Measurements from ENCODE around the gene TYMP. TPM values are rescaled to one million over a fixed set of nuclear protein-coding genes. Genes with fewer than 3 reads are reported as not detected.
"Not testable (repeated sequence)": the region's sequence is repeated elsewhere in the genome, so short reads cannot be mapped to it uniquely, and the experiment has no call there.

The TYMP gene
- total RNA-seq, 3 donors from 2014 or later (not counting 1 experiment from before 2014, with no cell fraction given): 17.7 to 44.6 (median 32.4) TPM

DNA sequence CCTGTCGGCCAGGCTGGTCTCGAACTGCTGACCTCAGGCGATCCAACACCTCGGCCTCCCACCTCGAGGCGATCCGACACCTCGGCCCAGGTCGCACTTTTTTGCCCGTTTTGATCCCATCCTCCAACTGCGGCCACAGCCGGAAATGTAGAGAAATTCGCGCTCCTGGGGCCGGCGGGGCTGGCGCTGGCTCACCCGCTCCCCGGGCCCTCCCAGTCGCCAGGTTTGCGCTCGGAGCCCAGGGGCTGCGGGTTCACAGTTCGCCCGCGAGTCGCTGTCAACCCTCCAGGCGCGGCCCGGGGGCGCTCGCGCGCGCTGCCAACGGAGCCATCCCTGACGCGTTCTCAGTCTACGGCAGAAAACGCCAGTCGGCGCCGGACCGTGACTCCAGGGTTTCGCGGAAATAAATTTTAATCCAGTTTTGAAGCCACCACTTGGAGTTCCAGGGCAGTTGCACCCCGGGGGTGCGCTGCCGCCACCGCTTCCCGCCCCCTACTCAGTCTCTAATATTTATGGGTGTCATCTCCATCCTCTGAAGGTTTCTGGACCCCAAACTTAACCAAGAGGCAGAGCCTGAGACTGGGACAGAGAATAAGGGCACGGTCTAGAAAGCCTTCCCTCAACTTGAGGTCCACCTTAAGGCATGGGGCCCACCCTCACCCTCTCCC is 14.4 kb upstream of the TYMP start:
- H3K4me1 ChIP-seq (ENCODE audit: control insufficient read depth, insufficient read depth, low read length): peaks cover 59% of the 10 kb centered on the region
- Mint-ChIP-seq H3K4me1 (peaks cover 21 to 53% of the 10 kb centered on the region in 2 donors), H3K4me3 (peak overlapping the region; percentile 74), H3K36me3 (no peaks in the 10 kb centered on the region), H3K27me3 (ENCODE audit: low read depth in 2 of 2) (no peaks in the 10 kb centered on the region), H3K9me3 (no peaks in the 10 kb centered on the region), H3K27ac (peak overlapping the region; percentile 82 to 86)
- peak overlapping the region; percentile 89 for H3K27ac ChIP-seq (ENCODE audit: low read length)
- TF ChIP-seq, protein P1, sequence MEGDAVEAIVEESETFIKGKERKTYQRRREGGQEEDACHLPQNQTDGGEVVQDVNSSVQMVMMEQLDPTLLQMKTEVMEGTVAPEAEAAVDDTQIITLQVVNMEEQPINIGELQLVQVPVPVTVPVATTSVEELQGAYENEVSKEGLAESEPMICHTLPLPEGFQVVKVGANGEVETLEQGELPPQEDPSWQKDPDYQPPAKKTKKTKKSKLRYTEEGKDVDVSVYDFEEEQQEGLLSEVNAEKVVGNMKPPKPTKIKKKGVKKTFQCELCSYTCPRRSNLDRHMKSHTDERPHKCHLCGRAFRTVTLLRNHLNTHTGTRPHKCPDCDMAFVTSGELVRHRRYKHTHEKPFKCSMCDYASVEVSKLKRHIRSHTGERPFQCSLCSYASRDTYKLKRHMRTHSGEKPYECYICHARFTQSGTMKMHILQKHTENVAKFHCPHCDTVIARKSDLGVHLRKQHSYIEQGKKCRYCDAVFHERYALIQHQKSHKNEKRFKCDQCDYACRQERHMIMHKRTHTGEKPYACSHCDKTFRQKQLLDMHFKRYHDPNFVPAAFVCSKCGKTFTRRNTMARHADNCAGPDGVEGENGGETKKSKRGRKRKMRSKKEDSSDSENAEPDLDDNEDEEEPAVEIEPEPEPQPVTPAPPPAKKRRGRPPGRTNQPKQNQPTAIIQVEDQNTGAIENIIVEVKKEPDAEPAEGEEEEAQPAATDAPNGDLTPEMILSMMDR (IDR thresholded peaks at IDR 0.05): peak; percentile 69
- intact Hi-C loops (cut with micrococcal nuclease): loop anchor here (1.0 to 5.0 kb wide), 4 partner anchors 13 to 77 kb away; partner anchors contain the start of genes CHKB, SYCE3 and TYMP
- no peaks in the 10 kb centered on the region for H3K27me3 ChIP-seq (ENCODE audit: control insufficient read depth, insufficient read depth, low read length)
- 4% methylated on average over 51 of the region's 52 CpGs for WGBS (ENCODE audit: insufficient coverage)
- ATAC-seq: peak; percentile 67 to 78 (median 73)
- H3K9me3 ChIP-seq (ENCODE audit: control insufficient read depth, insufficient read depth, low read length): no peaks in the 10 kb centered on the region
- peak; percentile 86 to 91 for DNase-seq
- no peaks in the 10 kb centered on the region for H3K36me3 ChIP-seq (ENCODE audit: control insufficient read depth, insufficient read depth, low read length)
- peak overlapping the region; percentile 30 for H3K4me3 ChIP-seq (ENCODE audit: low read length)

DNA sequence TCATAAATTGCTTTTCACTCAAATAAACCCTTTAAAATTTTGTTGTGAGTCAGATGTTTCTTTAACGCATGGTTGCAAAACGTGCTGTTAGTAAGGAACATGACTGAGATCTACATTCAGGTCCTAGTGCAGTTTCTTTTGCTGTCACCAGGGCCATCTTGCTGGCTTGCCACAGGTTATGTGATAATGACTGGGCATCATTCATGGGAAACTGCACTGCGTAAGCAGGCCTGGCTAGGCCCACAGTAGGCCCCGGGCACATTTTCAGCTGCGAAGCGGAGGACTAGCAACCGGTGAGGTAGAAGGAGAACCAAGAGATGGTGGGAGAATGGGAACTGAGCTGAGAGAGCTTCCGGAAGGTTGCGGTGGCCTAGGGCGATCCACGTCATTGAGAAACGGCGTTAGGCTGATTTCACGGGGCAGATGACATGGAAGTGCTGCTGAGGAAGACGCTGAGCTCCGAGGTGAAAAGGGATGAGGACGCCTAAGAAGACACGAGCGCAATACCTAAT is 12.7 kb upstream of the TYMP start:
- H3K4me1 Mint-ChIP-seq: peaks cover 26 to 54% of the 10 kb centered on the region in 2 donors

DNA sequence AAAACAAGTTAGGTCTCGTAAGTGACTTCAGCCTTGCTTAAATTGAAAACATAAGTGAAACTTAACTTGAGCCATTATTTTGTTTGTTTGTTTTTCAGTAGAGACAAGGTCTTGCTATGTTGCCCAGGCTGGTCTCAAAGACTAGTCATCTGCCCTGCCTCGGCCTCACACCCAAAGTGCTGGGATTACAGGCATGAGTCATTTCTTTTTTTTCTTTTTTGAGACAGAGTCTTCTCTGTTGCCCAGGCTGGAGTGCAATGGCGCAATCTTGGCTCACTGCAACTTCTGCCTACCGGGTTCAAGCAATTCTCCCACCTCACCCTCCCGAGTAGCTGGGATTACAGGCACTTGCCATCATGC is 11.8 kb upstream of the TYMP start:
- not testable (repeated sequence) for H3K9me3 Mint-ChIP-seq; H3K4me3 ChIP-seq (ENCODE audit: low read length)
- H3K4me1 Mint-ChIP-seq: peaks cover 26 to 52% of the 10 kb centered on the region in 2 donors

More for the DNA sequence above, 12.7 kb upstream of the TYMP start:
- TF ChIP-seq, protein P1 (IDR thresholded peaks at IDR 0.05): no peak
- Mint-ChIP-seq H3K27me3 (ENCODE audit: low read depth in 2 of 2) (no peaks in the 10 kb centered on the region), H3K4me3 (peak overlapping the region; percentile 7), H3K36me3 (no peaks in the 10 kb centered on the region), H3K9me3 (no peaks in the 10 kb centered on the region), H3K27ac (peak overlapping the region; percentile 98 to 100)
- no peaks in the 10 kb centered on the region for H3K27me3 ChIP-seq (ENCODE audit: control insufficient read depth, insufficient read depth, low read length)
- ATAC-seq (no peak), DNase-seq (no peak)
- no peak overlapping the region for H3K4me3 ChIP-seq (ENCODE audit: low read length)
- H3K27ac ChIP-seq (ENCODE audit: low read length): peak overlapping the region; percentile 92
- peaks cover 62% of the 10 kb centered on the region for H3K4me1 ChIP-seq (ENCODE audit: control insufficient read depth, insufficient read depth, low read length)
- H3K36me3 ChIP-seq (ENCODE audit: control insufficient read depth, insufficient read depth, low read length): no peaks in the 10 kb centered on the region
- intact Hi-C loops (cut with micrococcal nuclease): loop anchor here (5.0 kb wide), 1 partner anchor 40 kb away; the partner anchor contains the start of gene CHKB
- H3K9me3 ChIP-seq (ENCODE audit: control insufficient read depth, insufficient read depth, low read length): no peaks in the 10 kb centered on the region
- WGBS (ENCODE audit: insufficient coverage): 89% methylated on average over 19 of the region's 19 CpGs

DNA sequence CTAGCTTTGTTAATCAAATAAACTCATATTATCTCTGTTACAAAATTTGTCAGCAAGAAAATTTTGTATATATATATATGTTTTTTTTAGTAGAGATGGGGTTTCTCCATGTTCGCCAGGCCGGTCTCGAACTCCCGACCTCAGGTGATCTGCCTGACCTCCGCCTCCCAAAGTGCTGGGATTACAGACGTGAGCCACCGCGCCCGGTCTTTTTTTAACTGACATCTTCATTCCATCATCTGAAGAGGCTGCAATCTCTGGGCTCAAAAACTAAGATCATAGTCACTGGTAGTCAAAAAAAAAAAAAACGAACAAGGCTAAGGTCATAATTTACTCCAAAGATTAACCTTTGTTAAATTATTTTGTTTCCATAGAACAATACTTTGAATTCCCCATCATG is 10.6 kb upstream of the TYMP start:
- no peaks in the 10 kb centered on the region for H3K9me3 Mint-ChIP-seq
- DNase-seq: no peak
- WGBS (ENCODE audit: insufficient coverage): 91% methylated on average over 10 of the region's 10 CpGs
- ATAC-seq: no peak
- H3K36me3 ChIP-seq (ENCODE audit: control insufficient read depth, insufficient read depth, low read length): no peaks in the 10 kb centered on the region
- H3K4me1 ChIP-seq (ENCODE audit: control insufficient read depth, insufficient read depth, low read length): peaks cover 52% of the 10 kb centered on the region
- peaks cover 26 to 43% of the 10 kb centered on the region in 2 donors for H3K4me1 Mint-ChIP-seq
- H3K27ac ChIP-seq (ENCODE audit: low read length): peak overlapping the region; percentile 92
- H3K4me3 ChIP-seq (ENCODE audit: low read length): no peak overlapping the region
- peak overlapping the region; percentile 49 for H3K4me3 Mint-ChIP-seq
- peak overlapping the region; percentile 98 to 100 for H3K27ac Mint-ChIP-seq
- H3K27me3 ChIP-seq (ENCODE audit: control insufficient read depth, insufficient read depth, low read length): no peaks in the 10 kb centered on the region
- no peaks in the 10 kb centered on the region for H3K27me3 Mint-ChIP-seq (ENCODE audit: low read depth in 2 of 2)
- H3K36me3 Mint-ChIP-seq: no peaks in the 10 kb centered on the region
- H3K9me3 ChIP-seq (ENCODE audit: control insufficient read depth, insufficient read depth, low read length): no peaks in the 10 kb centered on the region
- TF ChIP-seq, protein P1 (IDR thresholded peaks at IDR 0.05): no peak
- intact Hi-C loops (cut with micrococcal nuclease): loop anchor here (5.0 kb wide), 1 partner anchor 42 kb away; the partner anchor contains the start of gene CHKB

More for the DNA sequence above, 11.8 kb upstream of the TYMP start:
- peaks cover 61% of the 10 kb centered on the region for H3K4me1 ChIP-seq (ENCODE audit: control insufficient read depth, insufficient read depth, low read length)
- H3K36me3 ChIP-seq (ENCODE audit: control insufficient read depth, insufficient read depth, low read length); H3K27me3 ChIP-seq (ENCODE audit: control insufficient read depth, insufficient read depth, low read length); H3K27me3 Mint-ChIP-seq (ENCODE audit: low read depth in 2 of 2); ATAC-seq; DNase-seq; H3K9me3 ChIP-seq (ENCODE audit: control insufficient read depth, insufficient read depth, low read length); H3K4me3 Mint-ChIP-seq; H3K36me3 Mint-ChIP-seq: not testable (repeated sequence)
- intact Hi-C loops (cut with micrococcal nuclease): loop anchor here (5.0 kb wide), 1 partner anchor 41 kb away; the partner anchor contains the start of gene CHKB
- peak overlapping the region; percentile 92 for H3K27ac ChIP-seq (ENCODE audit: low read length)
- peak overlapping the region; percentile 98 to 100 for H3K27ac Mint-ChIP-seq
- WGBS (ENCODE audit: insufficient coverage): 49% methylated on average over 4 of the region's 5 CpGs

Measured in natural killer cell (primary cell).